GM12864 (cell line): ENCODE measurements around the gene STUM.

Experiments used
- DNase-seq: peaks from one replicate; pipeline ENCODE4 v3.0.0-alpha.2; 2011; ENCODE audit warnings: low read depth
- H3K4me3 ChIP-seq: 2 replicates; pipeline ENCODE4 v1.5.1; 2011; ENCODE audit warnings: mild to moderate bottlenecking, low read depth, low read length, control low read depth
- CTCF ChIP-seq: IDR thresholded peaks from 2 replicates; pipeline ENCODE4 v1.5.1; 2011; ENCODE audit warnings: low read depth, mild to moderate bottlenecking, moderate library complexity, low read length, control low read depth, inconsistent platforms; ENCODE audit errors: missing control alignments

STUM gene

GRCh38 chr1:226599636-226600238, 51.2 kb downstream of the STUM start:
- DNase-seq, result no peak
- no peak for TF ChIP-seq CTCF
- H3K4me3 ChIP-seq, result no peak overlapping the region

- H3K4me3 ChIP-seq, result no peak overlapping the region
- no peak for TF ChIP-seq CTCF
- DNase-seq, result no peak
These were observed 51.7 kb downstream of the STUM start for GRCh38 chr1:226600254-226600653.

GRCh38 chr1:226601456-226601855, 52.9 kb downstream of the STUM start:
- no peak for TF ChIP-seq CTCF
- H3K4me3 ChIP-seq, result no peak overlapping the region
- no peak for DNase-seq

- no peak for TF ChIP-seq CTCF
- DNase-seq, result no peak
- no peak overlapping the region for H3K4me3 ChIP-seq
These were observed 53.8 kb downstream of the STUM start for GRCh38 chr1:226602186-226603021.

GRCh38 chr1:226603022-226603857, 54.7 kb downstream of the STUM start:
- no peak overlapping the region for H3K4me3 ChIP-seq
- no peak for TF ChIP-seq CTCF
- DNase-seq, result no peak

GRCh38 chr1:226603858-226604559, 55.4 kb downstream of the STUM start:
- no peak for TF ChIP-seq CTCF

More at GRCh38 chr1:226603858-226604559, 55.4 kb downstream of the STUM start:
- DNase-seq, result no peak
- H3K4me3 ChIP-seq, result no peak overlapping the region
